AG04450 (cell line): Measurements from ENCODE around the gene CDH24. TPM values are rescaled to one million over a fixed set of nuclear protein-coding genes. Genes with fewer than 3 reads are reported as not detected.

Source experiments
- CTCF ChIA-PET: fragments of 300-600, 350-600 bp; formaldehyde crosslinking; extraction: SDS; loops from one replicate; lab custom pipeline; 2022; ENCODE audit warnings: antibody characterized with exemption, inconsistent platforms; lab: Charles Lee
- POLR2A ChIA-PET: fragments of 350-600 bp; formaldehyde crosslinking; extraction: SDS; loops from one replicate; lab custom pipeline; 2021; ENCODE audit warnings: antibody characterized with exemption, inconsistent platforms; lab: Yijun Ruan, JAX
- DNase-seq: peaks from one replicate; pipeline ENCODE4 v3.0.0-alpha.2; 2011; ENCODE audit warnings: low read depth, low spot score
- H3K27ac ChIP-seq: one replicate; pipeline ENCODE4 v1.5.1; 2012; ENCODE audit warnings: low read depth, low read length, control low read depth
- H3K27me3 ChIP-seq: one replicate; pipeline ENCODE4 v1.6.0; 2012; ENCODE audit warnings: low read length; ENCODE audit not compliant: control insufficient read depth, insufficient read depth
- H3K4me3 ChIP-seq: 2 replicates; pipeline ENCODE4 v1.5.1; 2011; ENCODE audit warnings: mild to moderate bottlenecking, low read depth, low read length, control low read depth
- H3K9me3 ChIP-seq: 2 replicates; pipeline ENCODE4 v1.5.1; 2012; ENCODE audit warnings: low read length; ENCODE audit not compliant: control insufficient read depth, insufficient read depth
- CTCF ChIP-seq: IDR thresholded peaks from 2 replicates; pipeline ENCODE4 v1.5.1; 2011; ENCODE audit warnings: low read depth, low read length, control low read depth, inconsistent platforms
- polyA plus RNA-seq: library from polyadenylated mRNA; depleted of rRNA; stranded (reverse); fragments of >200 nt; gene quantifications from 2 replicates; pipeline ENCODE4 v1.2.3, GENCODE V29; 2011

CDH24 gene
- polyA plus RNA-seq, 1 experiment: 10.1 TPM

- POLR2A ChIA-PET: interaction anchor here (0.6 to 1.5 kb wide), 4 partner anchors 9 to 90 kb away, joined by 3 to 5 read pairs (median 4); no protein-coding TSS in a partner anchor
- no peak for TF ChIP-seq CTCF
- CTCF ChIA-PET: interaction anchor here (0.5 to 12.0 kb wide), 21 partner anchors 9 to 174 kb away, joined by 3 to 262 read pairs (median 4); no protein-coding TSS in a partner anchor
- H3K4me3 ChIP-seq: no peak overlapping the region
- no peak overlapping the region for H3K27ac ChIP-seq
- DNase-seq: no peak
- no peaks in the 10 kb centered on the region for H3K27me3 ChIP-seq
- no peaks in the 10 kb centered on the region for H3K9me3 ChIP-seq
Observed at GRCh38 chr14:23055621-23056144, 1.6 kb downstream of the CDH24 start.

GRCh38 chr14:23055147-23055550, 2.2 kb downstream of the CDH24 start:
- no peak overlapping the region for H3K27ac ChIP-seq
- DNase-seq: no peak
- H3K9me3 ChIP-seq: no peaks in the 10 kb centered on the region
- TF ChIP-seq CTCF: no peak
- H3K27me3 ChIP-seq: no peaks in the 10 kb centered on the region
- ChIA-PET POLR2A (interaction anchor here (0.6 kb wide), 1 partner anchor 90 kb away, joined by 5 read pairs; no protein-coding TSS in a partner anchor), CTCF (interaction anchor here (0.5 to 12.0 kb wide), 17 partner anchors 8 to 173 kb away, joined by 3 to 262 read pairs (median 4); no protein-coding TSS in a partner anchor)
- H3K4me3 ChIP-seq: no peak overlapping the region

GRCh38 chr14:23054000-23054811, 3.1 kb downstream of the CDH24 start:
- no peaks in the 10 kb centered on the region for H3K9me3 ChIP-seq
- DNase-seq: no peak

GRCh38 chr14:23053426-23053825, 3.9 kb downstream of the CDH24 start:
- ChIA-PET POLR2A (no interaction called here), CTCF (interaction anchor here (12.0 kb wide), 1 partner anchor 67 kb away, joined by 262 read pairs; no protein-coding TSS in a partner anchor)
- no peak for DNase-seq
- Histone ChIP-seq H3K4me3 (no peak overlapping the region), H3K27ac (no peak overlapping the region), H3K9me3 (peaks cover under 1% of the 10 kb centered on the region; the same call in 1 of the 2 replicates), H3K27me3 (no peaks in the 10 kb centered on the region)
- no peak for TF ChIP-seq CTCF

More at GRCh38 chr14:23054000-23054811, 3.1 kb downstream of the CDH24 start:
- H3K4me3 ChIP-seq: no peak overlapping the region
- H3K27ac ChIP-seq: no peak overlapping the region
- CTCF ChIA-PET: interaction anchor here (1.4 to 12.0 kb wide), 3 partner anchors 14 to 67 kb away, joined by 7 to 262 read pairs (median 21); no protein-coding TSS in a partner anchor
- no peaks in the 10 kb centered on the region for H3K27me3 ChIP-seq
- POLR2A ChIA-PET: no interaction called here
- no peak for TF ChIP-seq CTCF
